ENCODE data around the gene MT1E.

Gene MT1E

GRCh38 chr16:56675685-56676210, 50.2 kb downstream of the MT1E start:
- no peak for TF ChIP-seq ZNF48 (tag by site-specific recombination; IDR thresholded peaks at IDR 0.05)
- TF ChIP-seq ZNF768 (tag by site-specific recombination; IDR thresholded peaks at IDR 0.05), result no peak
- no peak for TF ChIP-seq ZNF747 (tag by site-specific recombination; IDR thresholded peaks at IDR 0.05)
- TF ChIP-seq ZNF558 (tag by site-specific recombination; IDR thresholded peaks at IDR 0.05), result no peak
- no peak for TF ChIP-seq ZBTB21 (tag by site-specific recombination; IDR thresholded peaks at IDR 0.05)
- TF ChIP-seq ZFP69B (tag by site-specific recombination; IDR thresholded peaks at IDR 0.05), result no peak
- no peak for TF ChIP-seq ZNF704 (tag by site-specific recombination; IDR thresholded peaks at IDR 0.05)
- POLR2A ChIA-PET, result interaction anchor here (1.1 kb wide), 1 partner anchor 62 kb away, joined by 3 read pairs; no protein-coding TSS in a partner anchor
- H3K27ac ChIP-seq (ENCODE audit: extremely low read depth, low read depth, low read length), result no peak overlapping the region
- CTCF ChIA-PET, result interaction anchor here (0.6 to 1.1 kb wide), 3 partner anchors 26 to 75 kb away, joined by 3 to 4 read pairs (median 3); no protein-coding TSS in a partner anchor
- H3K4me3 ChIP-seq (ENCODE audit: low read depth, low read length), result no peak overlapping the region
- H3K9me3 ChIP-seq (ENCODE audit: control insufficient read depth, insufficient read depth, low read depth, low read length), result no peaks in the 10 kb centered on the region
- H3K36me3 ChIP-seq (ENCODE audit: control insufficient read depth in 2 of 2, insufficient read depth in 1 of 2, low read length in 2 of 2), result no peaks in the 10 kb centered on the region
- no peaks in the 10 kb centered on the region for H3K4me1 ChIP-seq (ENCODE audit: control insufficient read depth, insufficient read depth, low read length)

Measured in HEK293 (cell line).